Measurements from ENCODE around the gene ZNF616. TPM values are rescaled to one million over a fixed set of nuclear protein-coding genes. Genes with fewer than 3 reads are reported as not detected.

Gene ZNF616
- total RNA-seq, 2 experiments from 2014 or later, result 11.2 to 11.7 TPM

DNA sequence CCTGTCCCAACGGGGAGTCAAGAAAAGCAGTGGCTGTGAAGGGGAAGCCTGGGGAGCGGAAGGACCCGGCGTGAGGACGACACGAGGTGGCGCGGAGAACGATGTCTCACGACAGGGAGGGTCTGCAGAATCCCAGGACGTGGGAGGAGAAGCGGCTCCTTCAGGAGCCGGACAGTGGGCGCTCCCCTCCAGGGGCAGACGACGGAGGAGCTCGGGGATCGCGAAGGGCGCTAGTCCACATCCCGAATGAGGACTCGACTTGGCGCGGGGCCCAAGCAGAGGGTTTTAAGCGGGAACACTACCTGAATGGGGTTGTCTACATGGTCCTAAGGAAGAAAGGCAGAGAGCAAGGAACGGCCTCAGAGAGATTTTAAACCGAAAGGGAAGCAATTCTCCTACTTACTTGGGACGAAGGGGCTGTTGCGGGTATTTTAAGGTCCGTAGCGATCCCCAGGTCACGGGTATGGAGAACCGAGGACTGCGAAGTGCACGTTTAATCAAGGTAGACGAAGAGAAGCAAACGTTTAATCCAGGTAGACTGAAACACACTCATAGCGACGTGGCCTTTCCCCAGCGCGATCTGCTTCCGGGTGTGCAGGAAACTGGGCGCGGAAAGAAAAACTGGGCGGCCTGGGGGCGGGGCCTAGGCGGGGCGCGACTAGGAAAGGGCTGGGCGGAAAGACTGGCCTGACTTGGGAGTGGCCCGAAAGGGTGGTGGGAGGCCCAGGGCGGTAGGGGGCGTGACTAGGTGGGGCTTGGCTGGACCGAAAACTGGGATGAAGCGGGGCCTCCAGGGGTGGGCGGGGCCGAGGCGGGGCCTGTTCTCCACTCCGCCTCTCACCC is 44.3 kb downstream of the ZNF616 start, which contains the start of gene ZNF841:
Gene ZNF841, minus strand, starts transcription at position 594 of the 843 bp plus-strand sequence. CDS start 10,964 bp downstream, outside the sequence.
- intact Hi-C loops (cut with micrococcal nuclease), result no loop called here
- TF ChIP-seq, protein P1, sequence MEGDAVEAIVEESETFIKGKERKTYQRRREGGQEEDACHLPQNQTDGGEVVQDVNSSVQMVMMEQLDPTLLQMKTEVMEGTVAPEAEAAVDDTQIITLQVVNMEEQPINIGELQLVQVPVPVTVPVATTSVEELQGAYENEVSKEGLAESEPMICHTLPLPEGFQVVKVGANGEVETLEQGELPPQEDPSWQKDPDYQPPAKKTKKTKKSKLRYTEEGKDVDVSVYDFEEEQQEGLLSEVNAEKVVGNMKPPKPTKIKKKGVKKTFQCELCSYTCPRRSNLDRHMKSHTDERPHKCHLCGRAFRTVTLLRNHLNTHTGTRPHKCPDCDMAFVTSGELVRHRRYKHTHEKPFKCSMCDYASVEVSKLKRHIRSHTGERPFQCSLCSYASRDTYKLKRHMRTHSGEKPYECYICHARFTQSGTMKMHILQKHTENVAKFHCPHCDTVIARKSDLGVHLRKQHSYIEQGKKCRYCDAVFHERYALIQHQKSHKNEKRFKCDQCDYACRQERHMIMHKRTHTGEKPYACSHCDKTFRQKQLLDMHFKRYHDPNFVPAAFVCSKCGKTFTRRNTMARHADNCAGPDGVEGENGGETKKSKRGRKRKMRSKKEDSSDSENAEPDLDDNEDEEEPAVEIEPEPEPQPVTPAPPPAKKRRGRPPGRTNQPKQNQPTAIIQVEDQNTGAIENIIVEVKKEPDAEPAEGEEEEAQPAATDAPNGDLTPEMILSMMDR (IDR thresholded peaks at IDR 0.05), result no peak
- ChIA-PET POLR2A (interaction anchor here (1.0 to 1.2 kb wide), 3 partner anchors 11 to 47 kb away, joined by 3 to 5 read pairs (median 4); partner anchors contain the start of gene ZNF432), CTCF (no interaction called here)
- H3K9me3 Mint-ChIP-seq, result peaks cover 49% of the 10 kb centered on the region
- DNase-seq (peak; percentile 95), ATAC-seq (peak; percentile 98)
- peaks cover 65% of the 10 kb centered on the region for H3K36me3 Mint-ChIP-seq (ENCODE audit: low read depth)
- no peaks in the 10 kb centered on the region for H3K27me3 Mint-ChIP-seq
- H3K27ac Mint-ChIP-seq, result peak within 1 kb of the TSS; percentile 99
- H3K4me3 Mint-ChIP-seq, result peak within 1 kb of the TSS; percentile 96
- H3K4me1 Mint-ChIP-seq (ENCODE audit: low read depth), result peaks cover 28% of the 10 kb centered on the region

DNA sequence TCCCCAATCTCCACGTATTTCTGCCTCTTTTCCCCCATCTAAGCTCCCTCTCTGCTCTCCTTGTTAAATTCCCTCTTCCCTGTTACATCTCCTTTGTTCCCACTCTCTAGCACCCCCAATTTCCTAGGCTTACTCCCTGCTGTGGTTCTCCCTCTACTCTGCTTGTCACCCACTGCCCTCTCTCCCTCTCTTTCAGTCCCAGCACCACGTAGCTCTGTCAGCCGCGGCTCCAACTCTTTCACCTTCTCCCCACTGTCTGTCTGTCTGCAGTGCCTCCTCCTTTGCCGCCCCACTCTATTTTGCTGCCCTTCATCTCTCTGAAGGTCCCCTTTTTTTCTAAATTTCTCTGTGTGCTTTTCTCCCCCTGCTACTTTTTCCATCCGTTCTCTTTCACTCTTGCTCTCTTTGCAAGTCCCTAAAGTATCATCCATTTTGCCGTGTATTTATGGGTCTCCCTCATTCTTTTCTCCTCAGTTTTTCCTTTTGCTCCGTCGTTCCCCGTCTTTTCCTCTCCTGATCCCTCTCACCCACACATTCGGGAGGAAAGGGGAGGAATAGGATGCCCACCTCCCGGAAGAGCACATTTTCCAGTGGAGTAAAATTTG is 45.1 kb downstream of the ZNF616 start:
- Mint-ChIP-seq H3K27ac (peak overlapping the region; percentile 99), H3K27me3 (no peaks in the 10 kb centered on the region), H3K9me3 (peaks cover 49% of the 10 kb centered on the region), H3K36me3 (ENCODE audit: low read depth) (peaks cover 68% of the 10 kb centered on the region), H3K4me3 (peak overlapping the region; percentile 96), H3K4me1 (ENCODE audit: low read depth) (peaks cover 31% of the 10 kb centered on the region)
- POLR2A ChIA-PET, result interaction anchor here (0.6 to 1.9 kb wide), 4 partner anchors 12 to 552 kb away, joined by 3 to 5 read pairs (median 5); no protein-coding TSS in a partner anchor
- intact Hi-C loops (cut with micrococcal nuclease), result no loop called here
- DNase-seq (peak; percentile 14), ATAC-seq (no peak)
- CTCF ChIA-PET, result no interaction called here
- TF ChIP-seq, protein P1 (IDR thresholded peaks at IDR 0.05), result no peak

DNA sequence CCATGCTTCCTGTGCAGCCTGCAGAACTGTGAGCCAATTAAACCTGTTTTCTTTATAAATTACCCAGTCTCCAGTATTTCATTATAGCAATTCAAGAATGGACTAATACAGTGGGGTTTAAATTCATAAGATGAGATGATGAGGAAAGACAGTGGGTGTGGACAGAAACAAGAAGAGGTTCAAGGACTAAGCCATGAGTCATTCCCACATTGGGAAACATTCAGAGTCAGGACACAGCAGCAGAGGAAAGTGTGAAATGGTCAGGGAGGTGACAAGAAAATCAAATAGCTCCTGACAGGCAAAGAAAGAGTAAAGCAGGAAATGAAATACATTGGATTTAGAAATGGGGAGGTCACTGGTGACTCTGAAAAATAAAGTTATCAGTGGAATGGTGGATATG is 53.3 kb downstream of the ZNF616 start:
- CTCF ChIA-PET, result no interaction called here

DNA sequence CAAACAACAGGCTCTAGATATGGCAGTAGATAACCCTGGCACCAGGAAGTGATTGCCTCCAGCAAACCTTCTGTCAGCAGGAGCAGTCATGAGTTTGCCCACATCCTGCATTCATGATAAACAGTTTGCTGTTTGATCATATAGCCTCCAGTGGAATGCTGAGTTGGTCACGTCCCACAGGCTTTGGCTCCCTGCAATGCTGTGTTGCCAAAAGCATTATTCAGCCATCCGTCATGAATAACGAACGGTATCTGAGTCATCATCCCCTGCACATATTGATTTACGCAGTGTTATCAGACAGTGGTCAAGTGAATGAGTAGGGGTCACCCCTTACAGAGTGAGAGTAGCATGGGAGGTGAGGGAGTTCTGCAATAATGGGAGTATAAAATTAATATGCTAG is 69.2 kb downstream of the ZNF616 start:
- no peak overlapping the region for H3K27ac Mint-ChIP-seq
- H3K4me3 Mint-ChIP-seq, result no peak overlapping the region
- H3K36me3 Mint-ChIP-seq (ENCODE audit: low read depth), result peaks cover 97% of the 10 kb centered on the region
- ChIA-PET CTCF (no interaction called here), POLR2A (no interaction called here)
- TF ChIP-seq, protein P1 (IDR thresholded peaks at IDR 0.05), result no peak
- H3K9me3 Mint-ChIP-seq, result peaks cover 69% of the 10 kb centered on the region
- intact Hi-C loops (cut with micrococcal nuclease), result no loop called here
- no peak for ATAC-seq
- DNase-seq, result no peak
- no peaks in the 10 kb centered on the region for H3K4me1 Mint-ChIP-seq (ENCODE audit: low read depth)
- H3K27me3 Mint-ChIP-seq, result no peaks in the 10 kb centered on the region

More for the DNA sequence above, 53.3 kb downstream of the ZNF616 start:
- Mint-ChIP-seq H3K4me1 (ENCODE audit: low read depth) (peaks cover 7% of the 10 kb centered on the region), H3K9me3 (peaks cover 64% of the 10 kb centered on the region), H3K27ac (no peak overlapping the region), H3K27me3 (no peaks in the 10 kb centered on the region), H3K36me3 (ENCODE audit: low read depth) (peaks cover 98% of the 10 kb centered on the region), H3K4me3 (no peak overlapping the region)
- intact Hi-C loops (cut with micrococcal nuclease), result no loop called here
- TF ChIP-seq, protein P1 (IDR thresholded peaks at IDR 0.05), result no peak
- POLR2A ChIA-PET, result interaction anchor here (0.6 to 1.3 kb wide), 2 partner anchors 38 to 1310 kb away, joined by 3 read pairs; partner anchors contain the start of gene ZNF432
- no peak for DNase-seq
- no peak for ATAC-seq

DNA sequence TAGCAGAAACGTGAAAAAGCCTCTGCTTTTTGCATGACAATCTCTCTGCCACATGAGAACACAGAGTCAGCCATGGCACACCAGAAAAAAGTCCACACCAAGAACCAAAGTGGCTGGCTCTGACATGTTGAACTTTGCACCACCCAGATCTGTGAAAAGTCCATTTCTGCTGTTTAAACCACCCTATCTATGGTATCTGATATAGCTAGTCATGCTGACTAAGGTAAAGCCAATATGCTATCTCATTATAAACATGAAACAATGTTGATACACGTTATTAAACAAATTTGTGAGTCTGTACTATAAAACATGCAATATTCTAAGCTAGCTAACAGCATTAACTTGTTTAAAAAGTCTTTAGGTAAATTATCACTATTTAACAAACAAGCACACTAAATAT is 70.1 kb downstream of the ZNF616 start:
- no peak for DNase-seq
- ATAC-seq, result no peak
- H3K27ac Mint-ChIP-seq, result no peak overlapping the region
- TF ChIP-seq, protein P1 (IDR thresholded peaks at IDR 0.05), result no peak
- no peaks in the 10 kb centered on the region for H3K4me1 Mint-ChIP-seq (ENCODE audit: low read depth)
- ChIA-PET POLR2A (no interaction called here), CTCF (no interaction called here)
- H3K9me3 Mint-ChIP-seq, result peaks cover 68% of the 10 kb centered on the region
- intact Hi-C loops (cut with micrococcal nuclease), result no loop called here
- H3K27me3 Mint-ChIP-seq, result no peaks in the 10 kb centered on the region
- no peak overlapping the region for H3K4me3 Mint-ChIP-seq
- peaks cover 97% of the 10 kb centered on the region for H3K36me3 Mint-ChIP-seq (ENCODE audit: low read depth)

Measured in activated CD8-positive, alpha-beta T cell treated with anti-CD3 and anti-CD28 coated beads for 36 hours (primary cell).